Loucy (cell line): ENCODE measurements around the gene GOSR1.

ENCODE experiments used
- H2AFZ ChIP-seq: fragments of 200-600 bp; sonication (generic); 2 replicates; pipeline ENCODE4 v1.6.0; 2016; ENCODE audit warnings: antibody characterized with exemption, mild to moderate bottlenecking, low read length, moderate library complexity
- H3F3A ChIP-seq: fragments of 200-600 bp; 2 replicates; pipeline ENCODE4 v1.6.0; 2016; ENCODE audit warnings: antibody characterized with exemption, low read depth, mild to moderate bottlenecking
- H3K27me3 ChIP-seq: fragments of 200-600 bp; sonication (generic); 2 replicates; pipeline ENCODE4 v1.6.1; 2014; ENCODE audit warnings: low read length, mild to moderate bottlenecking; ENCODE audit not compliant: insufficient read depth, poor library complexity, severe bottlenecking
- H3K36me3 ChIP-seq: fragments of 200-600 bp; sonication (generic); 2 replicates; pipeline ENCODE4 v1.6.1; 2016; ENCODE audit warnings: low read length; ENCODE audit not compliant: insufficient read depth
- H3K4me1 ChIP-seq: fragments of 200-600 bp; sonication (generic); 2 replicates; pipeline ENCODE4 v1.5.1; 2014; ENCODE audit warnings: low read length, mild to moderate bottlenecking; ENCODE audit not compliant: insufficient read depth, poor library complexity, severe bottlenecking
- H3K4me2 ChIP-seq: fragments of 200-600 bp; sonication (generic); 2 replicates; pipeline ENCODE4 v1.6.0; 2014; ENCODE audit warnings: antibody characterized with exemption, low read length, low read depth, mild to moderate bottlenecking; ENCODE audit not compliant: poor library complexity, severe bottlenecking
- H3K4me3 ChIP-seq: fragments of 200-600 bp; sonication (generic); 2 replicates; pipeline ENCODE4 v1.5.1; 2014; ENCODE audit warnings: low read length, mild to moderate bottlenecking, mixed read lengths; ENCODE audit not compliant: poor library complexity, severe bottlenecking
- H3K79me2 ChIP-seq: fragments of 200-600 bp; sonication (generic); 2 replicates; pipeline ENCODE4 v1.6.1; 2014; ENCODE audit warnings: low read length; ENCODE audit not compliant: insufficient read depth
- H3K9ac ChIP-seq: fragments of 200-600 bp; sonication (generic); 2 replicates; pipeline ENCODE4 v1.6.0; 2014; ENCODE audit warnings: mild to moderate bottlenecking, low read depth, low read length, moderate library complexity; ENCODE audit not compliant: poor library complexity, severe bottlenecking
- H3K9me2 ChIP-seq: fragments of 200-600 bp; sonication (generic); replicated peaks from 2 replicates; pipeline ENCODE4 v1.6.1; 2016; ENCODE audit warnings: low read depth, low read length, mixed read lengths
- H3K9me3 ChIP-seq: fragments of 200-600 bp; sonication (generic); 2 replicates; pipeline ENCODE4 v1.6.1; 2014; ENCODE audit warnings: mild to moderate bottlenecking, antibody characterized with exemption, low read length, low read depth; ENCODE audit not compliant: insufficient read depth
- H4K20me1 ChIP-seq: fragments of 200-600 bp; sonication (generic); 2 replicates; pipeline ENCODE4 v1.6.0; 2014; ENCODE audit warnings: antibody characterized with exemption, low read length, mild to moderate bottlenecking; ENCODE audit not compliant: insufficient read depth, poor library complexity, severe bottlenecking
- CTCF ChIP-seq: fragments of 200-600 bp; sonication (generic); conservative IDR thresholded peaks from 2 replicates; pipeline ENCODE4 v1.5.1; 2014; ENCODE audit warnings: mild to moderate bottlenecking, antibody characterized with exemption, low read length
- EZH2phosphoT487 ChIP-seq: fragments of 200-600 bp; IDR thresholded peaks from 2 replicates; pipeline ENCODE4 v1.6.1; 2018; ENCODE audit warnings: antibody characterized with exemption, mild to moderate bottlenecking, moderate library complexity, borderline replicate concordance

The GOSR1 gene

DNA sequence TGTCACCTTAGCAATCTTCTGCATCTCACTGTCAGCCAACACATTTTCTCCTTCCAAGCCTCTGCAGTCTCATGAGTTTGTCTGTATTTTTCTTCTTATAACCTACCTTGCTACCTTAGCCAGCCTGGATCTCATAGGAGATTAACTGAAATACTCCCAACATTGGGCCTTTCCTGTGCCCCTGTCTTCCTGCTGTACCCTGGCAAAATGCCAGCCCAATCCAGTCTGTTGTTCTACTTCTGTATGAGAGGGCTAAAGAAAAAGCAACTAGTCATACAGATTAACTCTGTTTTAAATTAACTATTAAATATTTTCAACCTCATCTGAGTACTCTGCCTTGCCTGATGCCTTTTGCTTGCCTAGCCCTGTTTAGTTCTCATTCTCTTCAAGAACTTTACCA, 18.4 kb downstream of the GOSR1 start:
- H3K36me3 ChIP-seq = peaks cover 73% of the 10 kb centered on the region; the same call in 1 of the 2 replicates
- no peaks in the 10 kb centered on the region for H3K9me2 ChIP-seq
- H3K4me1 ChIP-seq = no peaks in the 10 kb centered on the region
- no peaks in the 10 kb centered on the region for H3K79me2 ChIP-seq
- no peak overlapping the region for H2AFZ ChIP-seq
- no peaks in the 10 kb centered on the region for H3K27me3 ChIP-seq
- TF ChIP-seq EZH2phosphoT487 (no peak), CTCF (no peak)
- no peaks in the 10 kb centered on the region for H3K9me3 ChIP-seq
- H4K20me1 ChIP-seq = peaks cover 4% of the 10 kb centered on the region
- no peak overlapping the region for H3K4me2 ChIP-seq
- no peaks in the 10 kb centered on the region; the same call in 1 of the 2 replicates for H3F3A ChIP-seq
- H3K9ac ChIP-seq = no peak overlapping the region
- H3K4me3 ChIP-seq = no peak overlapping the region

- H3K4me3 ChIP-seq = no peak overlapping the region
- H4K20me1 ChIP-seq = peaks cover 4% of the 10 kb centered on the region
- no peak overlapping the region for H2AFZ ChIP-seq
- no peaks in the 10 kb centered on the region for H3K9me3 ChIP-seq
- H3F3A ChIP-seq = no peaks in the 10 kb centered on the region; the same call in 1 of the 2 replicates
- no peak overlapping the region for H3K4me2 ChIP-seq
- no peak overlapping the region for H3K9ac ChIP-seq
- TF ChIP-seq CTCF (no peak), EZH2phosphoT487 (no peak)
- H3K36me3 ChIP-seq = peaks cover 45% of the 10 kb centered on the region
- no peaks in the 10 kb centered on the region for H3K27me3 ChIP-seq
- no peaks in the 10 kb centered on the region for H3K4me1 ChIP-seq
- no peaks in the 10 kb centered on the region for H3K9me2 ChIP-seq
- 0 out of 2 replicates have a peak, but pooled peaks cover 4% of the 10 kb centered on the region for H3K79me2 ChIP-seq
Observed at GRCh38 chr17:30503558-30503957, 26.4 kb downstream of the GOSR1 start.

DNA sequence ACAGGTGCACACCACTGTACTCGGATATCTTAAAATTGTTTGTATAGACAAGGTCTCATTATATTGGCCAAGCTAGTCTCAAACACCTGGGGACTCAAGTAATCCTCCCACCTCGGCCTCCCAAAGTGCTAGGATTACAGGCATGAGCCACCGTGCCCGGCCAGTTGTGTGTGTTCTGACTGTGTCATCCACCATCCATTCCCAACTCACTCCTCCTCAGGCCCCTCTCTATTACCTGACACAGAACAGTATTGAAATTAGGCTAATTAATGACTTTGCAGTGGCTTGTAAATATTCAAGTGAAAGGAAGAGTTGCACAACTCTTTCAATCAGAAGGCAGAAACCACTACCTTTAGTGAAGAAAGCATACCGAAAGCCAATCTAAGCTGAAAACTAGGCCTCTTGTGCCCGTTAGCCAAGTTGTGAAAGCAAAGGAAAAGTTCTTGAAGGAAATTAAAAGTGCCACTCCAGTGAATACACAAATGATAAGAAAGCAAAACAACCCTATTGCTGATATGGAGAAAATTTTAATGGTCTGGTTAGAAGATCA, 28.7 kb downstream of the GOSR1 start:
- Histone ChIP-seq H3K36me3 (peaks cover 41% of the 10 kb centered on the region), H3F3A (no peaks in the 10 kb centered on the region), H4K20me1 (no peaks in the 10 kb centered on the region), H3K4me2 (no peak overlapping the region), H2AFZ (no peak overlapping the region), H3K79me2 (0 out of 2 replicates have a peak, but pooled peaks cover 4% of the 10 kb centered on the region), H3K9ac (no peak overlapping the region), H3K9me2 (no peaks in the 10 kb centered on the region), H3K4me1 (no peaks in the 10 kb centered on the region), H3K9me3 (no peaks in the 10 kb centered on the region), H3K4me3 (no peak overlapping the region), H3K27me3 (no peaks in the 10 kb centered on the region)
- no peak for TF ChIP-seq CTCF
- no peak for TF ChIP-seq EZH2phosphoT487
